AG04450 (cell line): ENCODE data around the gene ZNF574. TPM values are rescaled to one million over a fixed set of nuclear protein-coding genes. Genes with fewer than 3 reads are reported as not detected.

ENCODE experiments used
- CTCF ChIA-PET: fragments of 300-600, 350-600 bp; formaldehyde crosslinking; extraction: SDS; loops from one replicate; lab custom pipeline; 2022; ENCODE audit warnings: antibody characterized with exemption, inconsistent platforms; lab: Charles Lee
- POLR2A ChIA-PET: fragments of 350-600 bp; formaldehyde crosslinking; extraction: SDS; loops from one replicate; lab custom pipeline; 2021; ENCODE audit warnings: antibody characterized with exemption, inconsistent platforms; lab: Yijun Ruan, JAX
- DNase-seq: peaks from one replicate; pipeline ENCODE4 v3.0.0-alpha.2; 2011; ENCODE audit warnings: low read depth, low spot score
- H3K27ac ChIP-seq: one replicate; pipeline ENCODE4 v1.5.1; 2012; ENCODE audit warnings: low read depth, low read length, control low read depth
- H3K27me3 ChIP-seq: one replicate; pipeline ENCODE4 v1.6.0; 2012; ENCODE audit warnings: low read length; ENCODE audit not compliant: control insufficient read depth, insufficient read depth
- H3K4me3 ChIP-seq: 2 replicates; pipeline ENCODE4 v1.5.1; 2011; ENCODE audit warnings: mild to moderate bottlenecking, low read depth, low read length, control low read depth
- H3K9me3 ChIP-seq: 2 replicates; pipeline ENCODE4 v1.5.1; 2012; ENCODE audit warnings: low read length; ENCODE audit not compliant: control insufficient read depth, insufficient read depth
- polyA plus RNA-seq: library from polyadenylated mRNA; depleted of rRNA; stranded (reverse); fragments of >200 nt; gene quantifications from 2 replicates; pipeline ENCODE4 v1.2.3, GENCODE V29; 2011
- TF ChIP-seq, protein P1 (sequence below): IDR thresholded peaks from 2 replicates; pipeline ENCODE4 v1.5.1; 2011; ENCODE audit warnings: low read depth, low read length, control low read depth, inconsistent platforms

The ZNF574 gene
- polyA plus RNA-seq, 1 experiment, result 5.5 TPM

GRCh38 chr19:42111811-42112210, 35.8 kb downstream of the ZNF574 start:
- no peak for DNase-seq
- peak overlapping the region; percentile 94 for H3K27ac ChIP-seq
- POLR2A ChIA-PET, result no interaction called here
- no peaks in the 10 kb centered on the region for H3K27me3 ChIP-seq
- no peaks in the 10 kb centered on the region; the same call in 1 of the 2 replicates for H3K9me3 ChIP-seq
- no peak overlapping the region for H3K4me3 ChIP-seq
- TF ChIP-seq, protein P1, sequence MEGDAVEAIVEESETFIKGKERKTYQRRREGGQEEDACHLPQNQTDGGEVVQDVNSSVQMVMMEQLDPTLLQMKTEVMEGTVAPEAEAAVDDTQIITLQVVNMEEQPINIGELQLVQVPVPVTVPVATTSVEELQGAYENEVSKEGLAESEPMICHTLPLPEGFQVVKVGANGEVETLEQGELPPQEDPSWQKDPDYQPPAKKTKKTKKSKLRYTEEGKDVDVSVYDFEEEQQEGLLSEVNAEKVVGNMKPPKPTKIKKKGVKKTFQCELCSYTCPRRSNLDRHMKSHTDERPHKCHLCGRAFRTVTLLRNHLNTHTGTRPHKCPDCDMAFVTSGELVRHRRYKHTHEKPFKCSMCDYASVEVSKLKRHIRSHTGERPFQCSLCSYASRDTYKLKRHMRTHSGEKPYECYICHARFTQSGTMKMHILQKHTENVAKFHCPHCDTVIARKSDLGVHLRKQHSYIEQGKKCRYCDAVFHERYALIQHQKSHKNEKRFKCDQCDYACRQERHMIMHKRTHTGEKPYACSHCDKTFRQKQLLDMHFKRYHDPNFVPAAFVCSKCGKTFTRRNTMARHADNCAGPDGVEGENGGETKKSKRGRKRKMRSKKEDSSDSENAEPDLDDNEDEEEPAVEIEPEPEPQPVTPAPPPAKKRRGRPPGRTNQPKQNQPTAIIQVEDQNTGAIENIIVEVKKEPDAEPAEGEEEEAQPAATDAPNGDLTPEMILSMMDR, result no peak
- CTCF ChIA-PET, result interaction anchor here (0.6 to 1.6 kb wide), 4 partner anchors 30 to 101 kb away, joined by 3 to 7 read pairs (median 4); no protein-coding TSS in a partner anchor

DNA sequence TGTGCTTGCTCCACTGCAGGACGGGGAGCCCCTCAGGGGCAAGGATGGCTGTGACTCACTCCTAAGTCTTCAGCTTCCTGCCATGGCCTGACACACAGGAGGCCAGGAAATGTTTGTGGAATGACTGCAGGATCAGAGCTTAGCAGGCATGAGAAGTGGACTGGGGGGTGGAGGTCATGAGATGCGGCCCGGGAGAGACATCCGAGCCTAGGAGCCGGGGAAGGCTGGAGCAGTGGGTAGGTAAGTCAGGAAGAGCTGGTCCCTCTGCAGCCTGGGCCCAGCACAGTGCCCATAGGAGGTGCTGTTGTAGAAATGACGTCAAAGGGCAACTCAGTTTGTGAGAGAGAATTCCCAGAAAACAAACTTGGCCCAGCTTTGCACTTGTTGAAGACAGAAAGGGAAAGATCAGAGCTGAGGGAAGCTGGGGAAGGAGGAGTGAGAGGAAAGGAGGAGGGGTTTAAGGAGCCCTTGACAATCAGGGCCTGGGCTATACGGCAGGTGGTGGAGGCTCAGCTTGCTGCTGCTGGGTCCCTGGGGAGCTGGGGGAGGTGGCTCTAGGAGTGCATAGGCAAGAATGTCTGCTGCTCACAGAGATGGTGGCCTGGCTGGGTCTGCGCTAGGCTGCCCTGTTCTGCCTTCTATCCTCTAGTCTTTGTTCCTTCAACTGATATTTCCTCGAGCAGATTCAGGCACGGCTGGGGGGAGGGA, 37.8 kb downstream of the ZNF574 start:
- Histone ChIP-seq H3K9me3 (no peaks in the 10 kb centered on the region; the same call in 1 of the 2 replicates), H3K27me3 (no peaks in the 10 kb centered on the region), H3K4me3 (peak overlapping the region; percentile 17), H3K27ac (peak overlapping the region; percentile 94)
- POLR2A ChIA-PET, result interaction anchor here (0.6 to 1.3 kb wide), 6 partner anchors 10 to 306 kb away, joined by 4 to 5 read pairs (median 4); partner anchors contain the start of gene ZNF574
- TF ChIP-seq, protein P1, result peak; percentile 45
- CTCF ChIA-PET, result interaction anchor here (0.5 to 2.0 kb wide), 16 partner anchors 11 to 325 kb away, joined by 3 to 11 read pairs (median 4); partner anchors contain the start of gene POU2F2
- DNase-seq, result peak; percentile 86

DNA sequence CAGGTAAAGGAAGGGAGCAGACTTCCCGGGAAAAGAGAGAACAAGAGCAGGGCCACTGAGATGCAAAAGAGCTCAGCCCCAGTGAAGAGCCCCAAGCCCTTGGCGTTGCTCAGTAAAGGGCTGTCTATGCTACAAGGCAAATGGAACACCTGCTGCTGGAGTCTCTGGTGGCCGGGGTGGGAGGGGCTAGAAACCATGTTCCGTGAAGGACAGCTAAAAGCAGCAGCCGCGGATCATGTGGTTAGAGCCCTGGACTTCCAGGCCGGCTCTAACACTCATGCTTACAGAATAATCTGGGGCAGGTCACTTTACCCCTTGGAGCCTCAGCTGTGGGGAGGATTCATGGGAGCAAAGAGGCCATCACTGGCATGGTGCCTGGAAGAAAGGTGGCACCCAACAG, 38.4 kb downstream of the ZNF574 start:
- TF ChIP-seq, protein P1, result no peak
- no peak overlapping the region for H3K4me3 ChIP-seq
- H3K9me3 ChIP-seq, result no peaks in the 10 kb centered on the region; the same call in 1 of the 2 replicates
- ChIA-PET CTCF (interaction anchor here (0.9 to 2.0 kb wide), 8 partner anchors 10 to 165 kb away, joined by 3 to 11 read pairs (median 4); partner anchors contain the start of gene POU2F2), POLR2A (interaction anchor here (0.6 to 1.3 kb wide), 2 partner anchors 9 to 306 kb away, joined by 5 read pairs; no protein-coding TSS in a partner anchor)
- peak overlapping the region; percentile 94 for H3K27ac ChIP-seq
- no peaks in the 10 kb centered on the region for H3K27me3 ChIP-seq
- no peak for DNase-seq

DNA sequence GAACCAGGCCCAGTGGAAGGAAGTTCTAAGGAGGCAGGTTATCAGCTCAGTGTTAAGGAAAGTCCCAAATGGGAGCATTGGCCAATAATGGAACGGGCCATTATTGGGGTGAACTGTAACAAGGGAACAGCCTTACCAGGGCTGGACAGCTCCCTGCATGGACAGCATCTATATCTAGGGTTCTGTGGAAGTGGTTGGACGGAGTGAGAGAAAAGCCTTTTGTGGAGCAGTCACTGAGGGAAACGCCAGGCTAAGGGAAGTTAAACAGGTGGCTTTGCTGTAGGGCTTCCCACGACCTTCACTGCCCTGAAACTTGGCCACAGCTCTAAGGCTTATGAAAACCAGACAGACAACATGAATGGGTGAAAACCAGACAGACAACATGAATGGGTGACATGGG, 39.3 kb downstream of the ZNF574 start:
- Histone ChIP-seq H3K9me3 (no peaks in the 10 kb centered on the region; the same call in 1 of the 2 replicates), H3K27ac (no peak overlapping the region), H3K27me3 (no peaks in the 10 kb centered on the region), H3K4me3 (no peak overlapping the region)
- CTCF ChIA-PET, result interaction anchor here (1.7 to 2.0 kb wide), 4 partner anchors 9 to 164 kb away, joined by 4 to 11 read pairs (median 8); partner anchors contain the start of gene POU2F2
- TF ChIP-seq, protein P1, result no peak
- POLR2A ChIA-PET, result no interaction called here
- DNase-seq, result no peak

DNA sequence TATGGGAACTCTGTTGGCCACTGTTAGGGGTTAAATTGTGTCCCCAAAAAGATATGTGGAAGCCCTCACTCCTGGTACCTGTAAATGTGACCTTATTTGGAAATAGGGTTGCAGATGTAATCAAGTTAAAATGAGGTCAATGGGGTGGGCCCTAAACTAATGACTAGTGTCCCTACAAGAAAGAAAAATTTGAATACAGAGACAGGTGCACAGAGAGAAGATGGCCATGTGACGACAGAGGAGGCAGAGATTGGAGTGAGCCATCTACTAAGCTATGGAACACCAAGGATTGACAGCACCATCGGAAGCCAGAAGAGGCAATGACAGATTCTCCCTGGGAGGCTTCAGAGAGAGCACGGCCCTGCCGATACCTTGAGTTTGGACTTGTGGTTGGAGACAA, 39.7 kb downstream of the ZNF574 start:
- ChIA-PET CTCF (interaction anchor here (1.7 to 1.8 kb wide), 3 partner anchors 17 to 164 kb away, joined by 4 to 11 read pairs (median 4); partner anchors contain the start of gene POU2F2), POLR2A (no interaction called here)
- DNase-seq, result no peak
- no peak overlapping the region for H3K4me3 ChIP-seq
- H3K9me3 ChIP-seq, result no peaks in the 10 kb centered on the region; the same call in 1 of the 2 replicates
- no peak overlapping the region for H3K27ac ChIP-seq
- H3K27me3 ChIP-seq, result no peaks in the 10 kb centered on the region
- TF ChIP-seq, protein P1, result no peak
